GM12878 (cell line): ENCODE results near the gene CD177. TPM values are rescaled to one million over a fixed set of nuclear protein-coding genes. Genes with fewer than 3 reads are reported as not detected.

Experiments
- ATAC-seq: fragments of 200-7000 bp; cut with Tn5 transposase; 3 replicates; pipeline ENCODE4 v1.9.1; 2020; ENCODE audit warnings: mild to moderate bottlenecking, moderate library complexity
- BruUV-seq: library from RNA; stranded (reverse); fragments of 400-500 nt; replicated peaks from 2 replicates; lab custom pipeline; 2021; lab: Mats Ljungman, UMichigan
- CTCF ChIA-PET: fragments of 300-600 bp; sonication (Branson Sonifier 250); formaldehyde crosslinking; extraction: SDS; loops from one replicate; lab custom pipeline; 2021; ENCODE audit warnings: inconsistent platforms; lab: Yijun Ruan, JAX
- POLR2A ChIA-PET: fragments of 350-600 bp; formaldehyde crosslinking; extraction: SDS; loops from one replicate; lab custom pipeline; 2021; ENCODE audit warnings: inconsistent platforms; lab: Charles Lee
- RAD21 ChIA-PET: fragments of 300-600 bp; sonication (Branson Sonifier 250); formaldehyde crosslinking; loops from one replicate; lab custom pipeline; 2023; ENCODE audit warnings: antibody characterized with exemption; ENCODE audit not compliant: unreplicated experiment; lab: Charles Lee
- SMC1A ChIA-PET: fragments of 300-600 bp; sonication (Branson Sonifier 250); formaldehyde crosslinking; loops from one replicate; lab custom pipeline; 2023; ENCODE audit not compliant: unreplicated experiment, uncharacterized antibody; lab: Charles Lee
- DNase-seq: peaks from one replicate; pipeline ENCODE4 v3.0.0-alpha.2; 2011; ENCODE audit warnings: low read depth, low spot score
- FAIRE-seq: peaks from 3 replicates; lab custom pipeline; 2011; peaks lifted over from hg19 to GRCh38; lab: Jason Lieb, UNC
- H2AFZ ChIP-seq: 2 replicates; pipeline ENCODE4 v1.6.0; 2011; ENCODE audit warnings: low read depth, low read length, control low read depth; ENCODE audit not compliant: control insufficient read depth
- H3K27ac ChIP-seq: 2 replicates; pipeline ENCODE4 v1.5.1; 2011; ENCODE audit warnings: control low read depth; ENCODE audit not compliant: control insufficient read depth, insufficient read depth
- H3K27me3 ChIP-seq, 2 experiments: replicated peaks in 1 of 2; 2 replicates each; pipeline versions ENCODE4 v1.6.0 to v1.6.1; 2011; ENCODE audit warnings: low read length in 1 of 2; ENCODE audit not compliant: control insufficient read depth in 2 of 2, insufficient read depth in 2 of 2
- H3K36me3 ChIP-seq, 2 experiments: 2 replicates each; pipeline ENCODE4 v1.5.1; 2011; ENCODE audit warnings: low read length in 1 of 2; ENCODE audit not compliant: control insufficient read depth in 2 of 2, insufficient read depth in 2 of 2
- H3K4me1 ChIP-seq: 2 replicates; pipeline ENCODE4 v1.6.1; 2011; ENCODE audit warnings: mild to moderate bottlenecking, low read length, moderate library complexity, mixed read lengths; ENCODE audit not compliant: control insufficient read depth, insufficient read depth
- H3K4me2 ChIP-seq: 2 replicates; pipeline ENCODE4 v1.6.0; 2011; ENCODE audit warnings: control low read depth; ENCODE audit not compliant: control insufficient read depth, insufficient read depth
- H3K4me3 ChIP-seq: fragments of 200-600 bp; sonication (generic); 2 replicates; pipeline ENCODE4 v1.5.1; 2016
- H3K79me2 ChIP-seq: 2 replicates; pipeline ENCODE4 v1.6.0; 2011; ENCODE audit warnings: low read length; ENCODE audit not compliant: control insufficient read depth, insufficient read depth
- H3K9ac ChIP-seq: 2 replicates; pipeline ENCODE4 v1.8.0; 2011; ENCODE audit warnings: low read length, control low read depth, mixed read lengths; ENCODE audit not compliant: control insufficient read depth, insufficient read depth
- H3K9me3 ChIP-seq: replicated peaks from 3 replicates; pipeline ENCODE4 v1.5.1; 2011; ENCODE audit warnings: mild to moderate bottlenecking, low read length; ENCODE audit not compliant: control insufficient read depth, insufficient read depth
- H4K20me1 ChIP-seq: 2 replicates; pipeline ENCODE4 v1.6.0; 2011; ENCODE audit not compliant: control insufficient read depth, insufficient read depth
- CBX5 ChIP-seq: sonication (generic); IDR thresholded peaks from 2 replicates; pipeline ENCODE4 v1.6.1; 2016; ENCODE audit warnings: low read depth, moderate library complexity, mild to moderate bottlenecking, inconsistent platforms
- CEBPB ChIP-seq, 2 experiments: fragments of 150-350 bp in 1 of 2; IDR thresholded peaks; 2 replicates each; pipeline ENCODE4 v1.6.1; 2012 to 2014; ENCODE audit warnings: low read depth in 2 of 2, low read length in 2 of 2, borderline replicate concordance in 1 of 2, inconsistent platforms in 1 of 2
- DPF2 ChIP-seq: fragments of 450-650 bp; IDR thresholded peaks from 2 replicates; pipeline ENCODE4 v1.6.1; 2017; ENCODE audit warnings: mild to moderate bottlenecking
- MXI1 ChIP-seq: fragments of 150-350 bp; IDR thresholded peaks from 2 replicates; pipeline ENCODE4 v1.6.1; 2011; ENCODE audit warnings: low read depth, mild to moderate bottlenecking, inconsistent platforms, low read length, improper control_type of control experiment
- MYC ChIP-seq: IDR thresholded peaks from 2 replicates; pipeline ENCODE4 v1.6.1; 2011; ENCODE audit warnings: mild to moderate bottlenecking, low read length, moderate library complexity, inconsistent platforms; ENCODE audit not compliant: insufficient read depth, insufficient replicate concordance, insufficient read length, severe bottlenecking
- SMARCA5 ChIP-seq: fragments of 450-650 bp; IDR thresholded peaks from 2 replicates; pipeline ENCODE4 v1.6.1; 2017; ENCODE audit warnings: mild to moderate bottlenecking
- STAT3 ChIP-seq: IDR thresholded peaks from 2 replicates; pipeline ENCODE4 v1.6.1; 2011; ENCODE audit warnings: low read depth, low read length, improper control_type of control experiment
- YY1 ChIP-seq: IDR thresholded peaks from 2 replicates; pipeline ENCODE4 v1.6.1; 2011; ENCODE audit warnings: low read depth, mild to moderate bottlenecking, low read length
- ZSCAN29 ChIP-seq: fragments of 450-650 bp; IDR thresholded peaks from 2 replicates; pipeline ENCODE4 v1.6.1; 2017; ENCODE audit warnings: mild to moderate bottlenecking, moderate library complexity
- WGBS: methylation state at CpG from one replicate; pipeline ENCODE4 v1.1.6; 2016; ENCODE audit warnings: low lambda C conversion rate; ENCODE audit not compliant: insufficient replicate concordance, insufficient coverage; ENCODE audit errors: missing lambda C conversion rate; 5-methylcytosine and 5-hydroxymethylcytosine counted together
- in situ Hi-C: fragments of 300-500 bp; cut with MboI; formaldehyde crosslinking; loops from 9 replicates; pipeline ENCODE4 v1.14.3; 2018; ENCODE audit warnings: mixed read lengths
- intact Hi-C: fragments of 100-400 bp; cut with micrococcal nuclease; formaldehyde crosslinking; loops from one replicate; pipeline ENCODE4 v1.14.2; 2022; ENCODE audit not compliant: unreplicated experiment
- polyA plus RNA-seq, 11 experiments: library from polyadenylated mRNA; depleted of rRNA in 4 of 11; unstranded in 6 of 11; stranded (reverse) in 5 of 11; fragments of >200 nt; fragmentation: Nextera tagmentation in 4 of 11; fragmentation: Illumina TruSeq in 1 of 11; extraction: Ambion mirVana in 4 of 11; extraction: Trizol in 1 of 11; gene quantifications; 1 replicate in 1 of 11; 2 replicates in 10 of 11; pipeline versions ENCODE4 v1.2.1 to v1.2.3, GENCODE V29; 2011 to 2016; ENCODE audit warnings: inconsistent platforms in 2 of 11, missing spikeins in 2 of 11, low read depth in 1 of 11
- total RNA-seq, 4 experiments: library from RNA; depleted of rRNA in 3 of 4; stranded (reverse); fragments of >200 nt in 3 of 4; fragmentation: Illumina TruSeq in 1 of 4; extraction: Trizol in 1 of 4; gene quantifications; 2 replicates each; pipeline versions ENCODE4 v1.2.1 to v1.2.3, GENCODE V29; 2013 to 2021
- TF ChIP-seq, protein P1 (sequence below): IDR thresholded peaks from 2 replicates; pipeline ENCODE4 v1.6.1; 2011; ENCODE audit warnings: low read depth, mild to moderate bottlenecking, low read length, moderate library complexity, borderline replicate concordance; ENCODE audit errors: extremely low read depth
- TF ChIP-seq, protein P2 (sequence below): fragments of 450-650 bp; IDR thresholded peaks from 2 replicates; pipeline ENCODE4 v1.6.1; 2014; ENCODE audit warnings: mild to moderate bottlenecking
- TF ChIP-seq, protein P3 (sequence below): fragments of 450-650 bp; IDR thresholded peaks from 2 replicates; pipeline ENCODE4 v1.6.1; 2017; ENCODE audit warnings: borderline replicate concordance
- TF ChIP-seq, protein P4 (sequence below): fragments of 450-650 bp; formaldehyde crosslinking; IDR thresholded peaks from 2 replicates; pipeline ENCODE4 v1.4.0; 2020; ENCODE audit warnings: mild to moderate bottlenecking, moderate library complexity
- TF ChIP-seq, protein P5 (sequence below): fragments of 450-650 bp; IDR thresholded peaks from 2 replicates; pipeline ENCODE4 v1.6.1; 2017; ENCODE audit warnings: mild to moderate bottlenecking, moderate library complexity

The CD177 gene
- total and polyA plus RNA-seq, 10 of the 15 experiments (the other 5 are each of a cell fraction or from before 2014, with no cell fraction given) = not detected

DNA sequence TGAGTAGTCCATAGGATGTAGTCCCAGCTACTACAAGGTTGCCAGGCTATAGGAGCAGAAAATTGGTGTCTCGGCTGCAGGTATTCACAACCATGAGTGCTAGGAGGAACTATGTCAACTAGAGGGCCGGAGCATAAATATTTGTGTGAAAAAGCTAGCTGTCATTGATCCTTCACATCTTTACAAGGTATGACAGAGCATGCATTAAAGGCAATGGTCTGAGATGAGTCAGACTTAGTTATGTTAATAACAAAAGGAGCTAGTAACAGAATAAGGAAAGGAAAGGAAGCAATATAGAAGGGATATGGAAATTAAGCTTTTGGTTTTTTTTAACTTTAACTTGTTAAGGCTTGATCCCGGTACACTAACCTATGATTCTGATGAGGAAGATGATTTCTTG, 43.3 kb upstream of the CD177 start:
- FAIRE-seq (no peak), ATAC-seq (no peak), DNase-seq (no peak)
- Histone ChIP-seq H3K79me2 (no peaks in the 10 kb centered on the region), H3K27me3 (no peaks in the 10 kb centered on the region), H4K20me1 (no peaks in the 10 kb centered on the region), H3K27ac (no peak overlapping the region), H3K9ac (no peak overlapping the region), H3K4me2 (no peak overlapping the region), H3K36me3 (no peaks in the 10 kb centered on the region), H2AFZ (no peak overlapping the region), H3K4me3 (no peak overlapping the region), H3K9me3 (no peaks in the 10 kb centered on the region), H3K4me1 (no peaks in the 10 kb centered on the region)
- intact Hi-C loops (no loop called here), in situ Hi-C loops (no loop called here)
- ChIA-PET SMC1A (no interaction called here), RAD21 (no interaction called here), POLR2A (no interaction called here), CTCF (interaction anchor here (1.0 kb wide), 1 partner anchor 129 kb away, joined by 3 read pairs; no protein-coding TSS in a partner anchor)
- BruUV-seq = no TSS peak
- WGBS = 0% methylated on average over 3 of the region's 3 CpGs
- TF ChIP-seq YY1 (no peak), CBX5 (no peak), MYC (no peak), SMARCA5 (no peak), ZSCAN29 (no peak), CEBPB (IDR thresholded peaks at IDR 0.05; ENCODE audit: borderline replicate concordance in 1 of 2, low read depth in 2 of 2, low read length in 2 of 2) (no peak), MXI1 (no peak), STAT3 (no peak), DPF2 (no peak)
- TF ChIP-seq, protein P1, sequence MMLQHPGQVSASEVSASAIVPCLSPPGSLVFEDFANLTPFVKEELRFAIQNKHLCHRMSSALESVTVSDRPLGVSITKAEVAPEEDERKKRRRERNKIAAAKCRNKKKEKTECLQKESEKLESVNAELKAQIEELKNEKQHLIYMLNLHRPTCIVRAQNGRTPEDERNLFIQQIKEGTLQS = no peak
- TF ChIP-seq, protein P2, sequence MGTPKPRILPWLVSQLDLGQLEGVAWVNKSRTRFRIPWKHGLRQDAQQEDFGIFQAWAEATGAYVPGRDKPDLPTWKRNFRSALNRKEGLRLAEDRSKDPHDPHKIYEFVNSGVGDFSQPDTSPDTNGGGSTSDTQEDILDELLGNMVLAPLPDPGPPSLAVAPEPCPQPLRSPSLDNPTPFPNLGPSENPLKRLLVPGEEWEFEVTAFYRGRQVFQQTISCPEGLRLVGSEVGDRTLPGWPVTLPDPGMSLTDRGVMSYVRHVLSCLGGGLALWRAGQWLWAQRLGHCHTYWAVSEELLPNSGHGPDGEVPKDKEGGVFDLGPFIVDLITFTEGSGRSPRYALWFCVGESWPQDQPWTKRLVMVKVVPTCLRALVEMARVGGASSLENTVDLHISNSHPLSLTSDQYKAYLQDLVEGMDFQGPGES = no peak
- TF ChIP-seq, protein P3, sequence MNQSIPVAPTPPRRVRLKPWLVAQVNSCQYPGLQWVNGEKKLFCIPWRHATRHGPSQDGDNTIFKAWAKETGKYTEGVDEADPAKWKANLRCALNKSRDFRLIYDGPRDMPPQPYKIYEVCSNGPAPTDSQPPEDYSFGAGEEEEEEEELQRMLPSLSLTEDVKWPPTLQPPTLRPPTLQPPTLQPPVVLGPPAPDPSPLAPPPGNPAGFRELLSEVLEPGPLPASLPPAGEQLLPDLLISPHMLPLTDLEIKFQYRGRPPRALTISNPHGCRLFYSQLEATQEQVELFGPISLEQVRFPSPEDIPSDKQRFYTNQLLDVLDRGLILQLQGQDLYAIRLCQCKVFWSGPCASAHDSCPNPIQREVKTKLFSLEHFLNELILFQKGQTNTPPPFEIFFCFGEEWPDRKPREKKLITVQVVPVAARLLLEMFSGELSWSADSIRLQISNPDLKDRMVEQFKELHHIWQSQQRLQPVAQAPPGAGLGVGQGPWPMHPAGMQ = no peak
- TF ChIP-seq, protein P4, sequence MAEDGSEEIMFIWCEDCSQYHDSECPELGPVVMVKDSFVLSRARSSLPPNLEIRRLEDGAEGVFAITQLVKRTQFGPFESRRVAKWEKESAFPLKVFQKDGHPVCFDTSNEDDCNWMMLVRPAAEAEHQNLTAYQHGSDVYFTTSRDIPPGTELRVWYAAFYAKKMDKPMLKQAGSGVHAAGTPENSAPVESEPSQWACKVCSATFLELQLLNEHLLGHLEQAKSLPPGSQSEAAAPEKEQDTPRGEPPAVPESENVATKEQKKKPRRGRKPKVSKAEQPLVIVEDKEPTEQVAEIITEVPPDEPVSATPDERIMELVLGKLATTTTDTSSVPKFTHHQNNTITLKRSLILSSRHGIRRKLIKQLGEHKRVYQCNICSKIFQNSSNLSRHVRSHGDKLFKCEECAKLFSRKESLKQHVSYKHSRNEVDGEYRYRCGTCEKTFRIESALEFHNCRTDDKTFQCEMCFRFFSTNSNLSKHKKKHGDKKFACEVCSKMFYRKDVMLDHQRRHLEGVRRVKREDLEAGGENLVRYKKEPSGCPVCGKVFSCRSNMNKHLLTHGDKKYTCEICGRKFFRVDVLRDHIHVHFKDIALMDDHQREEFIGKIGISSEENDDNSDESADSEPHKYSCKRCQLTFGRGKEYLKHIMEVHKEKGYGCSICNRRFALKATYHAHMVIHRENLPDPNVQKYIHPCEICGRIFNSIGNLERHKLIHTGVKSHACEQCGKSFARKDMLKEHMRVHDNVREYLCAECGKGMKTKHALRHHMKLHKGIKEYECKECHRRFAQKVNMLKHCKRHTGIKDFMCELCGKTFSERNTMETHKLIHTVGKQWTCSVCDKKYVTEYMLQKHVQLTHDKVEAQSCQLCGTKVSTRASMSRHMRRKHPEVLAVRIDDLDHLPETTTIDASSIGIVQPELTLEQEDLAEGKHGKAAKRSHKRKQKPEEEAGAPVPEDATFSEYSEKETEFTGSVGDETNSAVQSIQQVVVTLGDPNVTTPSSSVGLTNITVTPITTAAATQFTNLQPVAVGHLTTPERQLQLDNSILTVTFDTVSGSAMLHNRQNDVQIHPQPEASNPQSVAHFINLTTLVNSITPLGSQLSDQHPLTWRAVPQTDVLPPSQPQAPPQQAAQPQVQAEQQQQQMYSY = no peak
- TF ChIP-seq, protein P5, sequence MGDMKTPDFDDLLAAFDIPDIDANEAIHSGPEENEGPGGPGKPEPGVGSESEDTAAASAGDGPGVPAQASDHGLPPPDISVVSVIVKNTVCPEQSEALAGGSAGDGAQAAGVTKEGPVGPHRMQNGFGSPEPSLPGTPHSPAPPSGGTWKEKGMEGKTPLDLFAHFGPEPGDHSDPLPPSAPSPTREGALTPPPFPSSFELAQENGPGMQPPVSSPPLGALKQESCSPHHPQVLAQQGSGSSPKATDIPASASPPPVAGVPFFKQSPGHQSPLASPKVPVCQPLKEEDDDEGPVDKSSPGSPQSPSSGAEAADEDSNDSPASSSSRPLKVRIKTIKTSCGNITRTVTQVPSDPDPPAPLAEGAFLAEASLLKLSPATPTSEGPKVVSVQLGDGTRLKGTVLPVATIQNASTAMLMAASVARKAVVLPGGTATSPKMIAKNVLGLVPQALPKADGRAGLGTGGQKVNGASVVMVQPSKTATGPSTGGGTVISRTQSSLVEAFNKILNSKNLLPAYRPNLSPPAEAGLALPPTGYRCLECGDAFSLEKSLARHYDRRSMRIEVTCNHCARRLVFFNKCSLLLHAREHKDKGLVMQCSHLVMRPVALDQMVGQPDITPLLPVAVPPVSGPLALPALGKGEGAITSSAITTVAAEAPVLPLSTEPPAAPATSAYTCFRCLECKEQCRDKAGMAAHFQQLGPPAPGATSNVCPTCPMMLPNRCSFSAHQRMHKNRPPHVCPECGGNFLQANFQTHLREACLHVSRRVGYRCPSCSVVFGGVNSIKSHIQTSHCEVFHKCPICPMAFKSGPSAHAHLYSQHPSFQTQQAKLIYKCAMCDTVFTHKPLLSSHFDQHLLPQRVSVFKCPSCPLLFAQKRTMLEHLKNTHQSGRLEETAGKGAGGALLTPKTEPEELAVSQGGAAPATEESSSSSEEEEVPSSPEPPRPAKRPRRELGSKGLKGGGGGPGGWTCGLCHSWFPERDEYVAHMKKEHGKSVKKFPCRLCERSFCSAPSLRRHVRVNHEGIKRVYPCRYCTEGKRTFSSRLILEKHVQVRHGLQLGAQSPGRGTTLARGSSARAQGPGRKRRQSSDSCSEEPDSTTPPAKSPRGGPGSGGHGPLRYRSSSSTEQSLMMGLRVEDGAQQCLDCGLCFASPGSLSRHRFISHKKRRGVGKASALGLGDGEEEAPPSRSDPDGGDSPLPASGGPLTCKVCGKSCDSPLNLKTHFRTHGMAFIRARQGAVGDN = no peak
